SH-SY5Y (cell line): Measurements from ENCODE around the gene GLMP.

Experiments used
- GATA2 ChIP-seq: IDR thresholded peaks from 2 replicates; pipeline ENCODE4 v1.6.1; 2011; ENCODE audit warnings: mild to moderate bottlenecking, low read depth, low read length
- GATA3 ChIP-seq: IDR thresholded peaks from 2 replicates; pipeline ENCODE4 v1.6.1; 2011; ENCODE audit warnings: low read depth, mild to moderate bottlenecking, low read length, moderate library complexity

GRCh38 chr1:156293098-156293434, 2.4 kb downstream of the GLMP start:
- TF ChIP-seq GATA2 (no peak), GATA3 (no peak)
